Mucosa of descending colon (tissue), 3 donors: ENCODE data around the gene CACNB2. TPM values are rescaled to one million over a fixed set of nuclear protein-coding genes. Genes with fewer than 3 reads are reported as not detected.

Source experiments
- ATAC-seq: fragments of 200-7000 bp; cut with Tn5 transposase; one replicate; pipeline ENCODE4 v1.9.1; 2020; ENCODE audit warnings: mild to moderate bottlenecking, moderate library complexity
- DNase-seq, 3 donors: peaks; one replicate each; pipeline ENCODE4 v3.0.0-alpha.2; 2020
- H3K36me3 ChIP-seq: fragments of 200-600 bp; one replicate; pipeline ENCODE4 v1.8.0; 2021; ENCODE audit warnings: low read depth, mild to moderate bottlenecking
- H3K4me1 ChIP-seq: fragments of 200-600 bp; one replicate; pipeline ENCODE4 v1.8.0; 2021; ENCODE audit warnings: low read depth, mild to moderate bottlenecking
- H3K4me3 ChIP-seq: fragments of 200-600 bp; one replicate; pipeline ENCODE4 v1.8.0; 2021; ENCODE audit warnings: mild to moderate bottlenecking
- H3K9me3 ChIP-seq: fragments of 200-600 bp; one replicate; pipeline ENCODE4 v1.8.0; 2021; ENCODE audit warnings: mild to moderate bottlenecking
- intact Hi-C, 2 donors: fragments of 100-400 bp; cut with DNase I in 1 of 2; cut with micrococcal nuclease in 1 of 2; formaldehyde crosslinking; loops; one replicate each; pipeline versions ENCODE4 v1.11.0 to v1.11.1; 2022; cut with DNase I, micrococcal nuclease
- total RNA-seq, 3 donors: library from RNA; stranded (reverse); fragmentation: NEBNext Ultra II Directional in 2 of 3; extraction: Animal tissue kit (Norgen Biotek cat#: 25700) in 2 of 3; gene quantifications; one replicate each; pipeline versions ENCODE4 v1.2.1 to v1.2.4, GENCODE V29; 2021 to 2023
- TF ChIP-seq, protein P1 (sequence below): fragments of 200-600 bp; IDR thresholded peaks from one replicate; pipeline ENCODE4 v1.8.0; 2022; ENCODE audit warnings: antibody characterized with exemption, mild to moderate bottlenecking
- donor health status: DM: no; HTN: no; CAD: no; lungs with moderate emphysema.
- donor health status: DM: no; HTN: no; CAD: no.
- donor health status: DM: no; HTN: yes; CAD: no.

The CACNB2 gene
- total RNA-seq, 3 donors from 2014 or later = 13.6 to 26.2 (median 19.8) TPM

DNA sequence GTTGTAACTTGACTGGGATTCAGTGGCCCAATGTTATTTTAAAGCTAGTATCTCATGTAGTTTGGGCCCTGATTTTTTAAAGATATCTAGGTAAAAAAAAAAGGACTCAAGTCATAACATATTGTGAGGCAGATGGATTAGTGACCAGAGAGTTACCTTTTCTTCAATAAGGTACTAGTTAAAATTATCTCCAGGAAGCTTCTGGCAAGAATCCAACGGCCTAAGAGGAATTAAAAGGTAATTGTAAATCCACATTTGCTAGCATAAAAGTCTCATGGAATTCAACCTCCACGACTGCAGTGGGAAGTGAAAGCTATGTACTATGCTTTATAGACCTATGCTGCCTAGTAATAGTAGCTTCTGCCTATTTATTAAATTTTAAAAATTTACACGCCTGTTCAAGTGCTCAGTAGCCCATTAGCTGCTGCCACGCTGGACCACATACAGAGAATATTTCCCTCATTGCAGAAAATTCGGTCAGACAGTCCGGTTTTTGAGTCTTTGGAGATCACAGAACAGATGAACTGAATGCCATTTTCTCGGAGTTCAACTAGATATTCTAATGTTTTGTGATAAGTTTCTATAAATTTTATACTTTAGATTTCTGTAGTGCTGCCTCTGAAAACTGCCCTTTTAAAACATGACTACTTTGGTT is 392.8 kb downstream of the CACNB2 start:
- Histone ChIP-seq H3K4me3 (no peak overlapping the region), H3K36me3 (no peaks in the 10 kb centered on the region), H3K9me3 (no peaks in the 10 kb centered on the region), H3K4me1 (no peaks in the 10 kb centered on the region)
- TF ChIP-seq, protein P1, sequence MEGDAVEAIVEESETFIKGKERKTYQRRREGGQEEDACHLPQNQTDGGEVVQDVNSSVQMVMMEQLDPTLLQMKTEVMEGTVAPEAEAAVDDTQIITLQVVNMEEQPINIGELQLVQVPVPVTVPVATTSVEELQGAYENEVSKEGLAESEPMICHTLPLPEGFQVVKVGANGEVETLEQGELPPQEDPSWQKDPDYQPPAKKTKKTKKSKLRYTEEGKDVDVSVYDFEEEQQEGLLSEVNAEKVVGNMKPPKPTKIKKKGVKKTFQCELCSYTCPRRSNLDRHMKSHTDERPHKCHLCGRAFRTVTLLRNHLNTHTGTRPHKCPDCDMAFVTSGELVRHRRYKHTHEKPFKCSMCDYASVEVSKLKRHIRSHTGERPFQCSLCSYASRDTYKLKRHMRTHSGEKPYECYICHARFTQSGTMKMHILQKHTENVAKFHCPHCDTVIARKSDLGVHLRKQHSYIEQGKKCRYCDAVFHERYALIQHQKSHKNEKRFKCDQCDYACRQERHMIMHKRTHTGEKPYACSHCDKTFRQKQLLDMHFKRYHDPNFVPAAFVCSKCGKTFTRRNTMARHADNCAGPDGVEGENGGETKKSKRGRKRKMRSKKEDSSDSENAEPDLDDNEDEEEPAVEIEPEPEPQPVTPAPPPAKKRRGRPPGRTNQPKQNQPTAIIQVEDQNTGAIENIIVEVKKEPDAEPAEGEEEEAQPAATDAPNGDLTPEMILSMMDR = no peak
- intact Hi-C loops = no loop called here
- no peak for ATAC-seq
- no peak for DNase-seq

DNA sequence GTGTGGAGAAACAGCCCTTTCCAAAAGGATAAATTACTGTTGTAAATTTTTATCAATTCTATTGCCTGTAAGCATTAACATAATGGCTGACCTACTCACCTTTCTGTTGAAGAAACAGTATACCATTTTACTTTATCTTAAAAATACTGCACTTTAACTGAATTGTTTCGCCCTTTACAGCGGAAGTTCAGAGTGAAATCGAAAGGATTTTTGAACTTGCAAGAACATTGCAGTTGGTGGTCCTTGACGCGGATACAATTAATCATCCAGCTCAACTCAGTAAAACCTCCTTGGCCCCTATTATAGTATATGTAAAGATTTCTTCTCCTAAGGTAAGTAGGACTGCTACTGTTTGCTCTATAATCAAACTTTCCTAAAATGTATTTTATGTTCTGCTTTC is 393.7 kb downstream of the CACNB2 start:
- Histone ChIP-seq H3K36me3 (no peaks in the 10 kb centered on the region), H3K4me3 (no peak overlapping the region), H3K4me1 (no peaks in the 10 kb centered on the region), H3K9me3 (no peaks in the 10 kb centered on the region)
- ATAC-seq = no peak
- TF ChIP-seq, protein P1 = no peak
- no peak for DNase-seq
- intact Hi-C loops = no loop called here

- H3K4me3 ChIP-seq = no peak overlapping the region
- no peaks in the 10 kb centered on the region for H3K36me3 ChIP-seq
- no peak for ATAC-seq
- peak in 1 of 3 donors; percentile 40 for DNase-seq
- TF ChIP-seq, protein P1 = no peak
- no peaks in the 10 kb centered on the region for H3K9me3 ChIP-seq
- intact Hi-C loops = no loop called here
- no peaks in the 10 kb centered on the region for H3K4me1 ChIP-seq
Observed at GRCh38 chr10:18539335-18539734, 399.1 kb downstream of the CACNB2 start.

GRCh38 chr10:18540195-18540594 is 400.0 kb downstream of the CACNB2 start:
- DNase-seq (no peak), ATAC-seq (no peak)
- H3K9me3 ChIP-seq = no peaks in the 10 kb centered on the region
- TF ChIP-seq, protein P1 = no peak
- no peak overlapping the region for H3K4me3 ChIP-seq
- H3K4me1 ChIP-seq = no peaks in the 10 kb centered on the region
- intact Hi-C loops = no loop called here
- no peaks in the 10 kb centered on the region for H3K36me3 ChIP-seq

GRCh38 chr10:18542832-18543231 is 402.6 kb downstream of the CACNB2 start:
- DNase-seq = no peak
- intact Hi-C loops = no loop called here
- TF ChIP-seq, protein P1 = no peak
- Histone ChIP-seq H3K36me3 (no peaks in the 10 kb centered on the region), H3K4me1 (no peaks in the 10 kb centered on the region), H3K4me3 (no peak overlapping the region), H3K9me3 (no peaks in the 10 kb centered on the region)
- ATAC-seq = no peak
